SW480 (cell line): ENCODE measurements around the gene ABAT.

Source experiments
- DNase-seq: peaks from one replicate; pipeline ENCODE4 v3.0.0-alpha.2; 2016; ENCODE audit warnings: low spot score

Gene ABAT

GRCh38 chr16:8717892-8718415 lies 43.5 kb downstream of the ABAT start:
- DNase-seq: no peak

- no peak for DNase-seq
These were observed 44.6 kb downstream of the ABAT start for GRCh38 chr16:8718851-8719680.

- DNase-seq: no peak
These were observed 45.9 kb downstream of the ABAT start for GRCh38 chr16:8720080-8720966.

- DNase-seq: no peak
These were observed 46.5 kb downstream of the ABAT start for GRCh38 chr16:8720967-8721308.

- no peak for DNase-seq
These were observed 47.1 kb downstream of the ABAT start for GRCh38 chr16:8721336-8722024.

GRCh38 chr16:8722025-8722348 lies 47.6 kb downstream of the ABAT start:
- no peak for DNase-seq

- DNase-seq: no peak
These were observed 51.2 kb downstream of the ABAT start for GRCh38 chr16:8725513-8726178.

GRCh38 chr16:8727131-8727806 lies 52.9 kb downstream of the ABAT start:
- no peak for DNase-seq

- DNase-seq: no peak
These were observed 53.6 kb downstream of the ABAT start for GRCh38 chr16:8727857-8728618.

GRCh38 chr16:8729779-8730334 lies 55.4 kb downstream of the ABAT start:
- DNase-seq: no peak

- DNase-seq: no peak
These were observed 56.0 kb downstream of the ABAT start for GRCh38 chr16:8730335-8730915.

- DNase-seq: no peak
These were observed 59.6 kb downstream of the ABAT start for GRCh38 chr16:8733849-8734540.

GRCh38 chr16:8735574-8735973 lies 61.2 kb downstream of the ABAT start:
- DNase-seq: no peak

GRCh38 chr16:8736123-8736668 lies 61.8 kb downstream of the ABAT start:
- no peak for DNase-seq

GRCh38 chr16:8739151-8739550 lies 64.7 kb downstream of the ABAT start:
- DNase-seq: no peak

GRCh38 chr16:8739989-8740704 lies 65.7 kb downstream of the ABAT start:
- DNase-seq: no peak

- DNase-seq: no peak
These were observed 66.4 kb downstream of the ABAT start for GRCh38 chr16:8740775-8741355.

GRCh38 chr16:8741636-8742035 lies 67.2 kb downstream of the ABAT start:
- no peak for DNase-seq
